Measurements from ENCODE around the gene SNX4.

- TF ChIP-seq CTCF (IDR thresholded peaks at IDR 0.05) (no peak), EP300 (IDR thresholded peaks at IDR 0.05) (no peak), POLR2A (IDR thresholded peaks at IDR 0.05) (no peak), POLR2AphosphoS5 (IDR thresholded peaks at IDR 0.05) (no peak)
Observed at GRCh38 chr3:125433091-125433534, 86.9 kb downstream of the SNX4 start.

All from suprapubic skin (tissue), 4 donors.